Neuronal stem cell (in vitro differentiated cells): ENCODE measurements around the gene EPB41L4B.

Experiments used
- DNase-seq: peaks from one replicate; pipeline ENCODE4 v3.0.0-alpha.2; 2013; ENCODE audit warnings: low spot score
- H2AFZ ChIP-seq: one replicate; pipeline ENCODE4 v1.6.1; 2013; ENCODE audit warnings: mild to moderate bottlenecking, low read length, inconsistent platforms
- H2AK5ac ChIP-seq: 2 replicates; pipeline ENCODE4 v1.6.1; 2013; ENCODE audit warnings: low read depth, mild to moderate bottlenecking, inconsistent platforms, low read length, moderate library complexity, mixed read lengths
- H2BK120ac ChIP-seq: 2 replicates; pipeline ENCODE4 v1.6.1; 2013; ENCODE audit warnings: low read depth, mild to moderate bottlenecking, inconsistent platforms, low read length, moderate library complexity, mixed read lengths
- H2BK12ac ChIP-seq: one replicate; pipeline ENCODE4 v1.6.1; 2013; ENCODE audit warnings: low read length, inconsistent platforms
- H2BK15ac ChIP-seq: 2 replicates; pipeline ENCODE4 v1.6.1; 2013; ENCODE audit warnings: mild to moderate bottlenecking, low read length, inconsistent platforms, mixed read lengths
- H2BK5ac ChIP-seq: one replicate; pipeline ENCODE4 v1.6.1; 2013; ENCODE audit warnings: inconsistent platforms, mild to moderate bottlenecking, low read length, moderate library complexity
- H3K14ac ChIP-seq: one replicate; pipeline ENCODE4 v1.6.1; 2013; ENCODE audit warnings: low read length, inconsistent platforms
- H3K18ac ChIP-seq: 2 replicates; pipeline ENCODE4 v1.6.1; 2013; ENCODE audit warnings: low read length, inconsistent platforms
- H3K23ac ChIP-seq: 2 replicates; pipeline ENCODE4 v1.6.1; 2013; ENCODE audit warnings: low read depth, mild to moderate bottlenecking, mixed read lengths, low read length, inconsistent platforms; ENCODE audit not compliant: poor library complexity
- H3K27ac ChIP-seq: replicated peaks from 3 replicates; pipeline ENCODE4 v1.5.1; 2013; ENCODE audit warnings: low read length, inconsistent platforms
- H3K27me3 ChIP-seq, 3 experiments: 2 replicates each; pipeline ENCODE4 v1.6.1; 2013; ENCODE audit warnings: low read length in 3 of 3, mild to moderate bottlenecking in 2 of 3, inconsistent platforms in 1 of 3, low read depth in 1 of 3, mixed read lengths in 1 of 3, moderate library complexity in 1 of 3; ENCODE audit not compliant: control insufficient read depth in 3 of 3, insufficient read depth in 3 of 3
- H3K36me3 ChIP-seq, 2 donors: replicated peaks in 1 of 2; 2 replicates each; pipeline ENCODE4 v1.6.1; 2013; ENCODE audit warnings: low read length in 2 of 2; ENCODE audit not compliant: control insufficient read depth in 2 of 2, insufficient read depth in 2 of 2
- H3K4ac ChIP-seq: 2 replicates; pipeline ENCODE4 v1.6.1; 2013; ENCODE audit warnings: inconsistent platforms, mild to moderate bottlenecking, low read length, moderate library complexity
- H3K4me1 ChIP-seq, 2 donors: 1 replicate in 1 of 2; 2 replicates in 1 of 2; pipeline ENCODE4 v1.6.1; 2013; ENCODE audit warnings: low read length in 2 of 2, low read depth in 1 of 2; ENCODE audit not compliant: control insufficient read depth in 2 of 2, insufficient read depth in 1 of 2
- H3K4me2 ChIP-seq: one replicate; pipeline ENCODE4 v1.6.1; 2013; ENCODE audit warnings: mild to moderate bottlenecking, low read length, inconsistent platforms; ENCODE audit not compliant: insufficient read depth, poor library complexity, severe bottlenecking
- H3K4me3 ChIP-seq, 2 donors: 2 replicates each; pipeline ENCODE4 v1.5.1; 2013; ENCODE audit warnings: low read length in 2 of 2, mild to moderate bottlenecking in 2 of 2, inconsistent platforms in 1 of 2, moderate library complexity in 1 of 2
- H3K79me1 ChIP-seq: one replicate; pipeline ENCODE4 v1.6.1; 2013; ENCODE audit warnings: low read depth, mild to moderate bottlenecking, inconsistent platforms, low read length, moderate library complexity
- H3K9ac ChIP-seq: one replicate; pipeline ENCODE4 v1.6.1; 2013; ENCODE audit warnings: mild to moderate bottlenecking, low read depth, low read length, inconsistent platforms; ENCODE audit not compliant: poor library complexity
- H3K9me3 ChIP-seq, 2 donors: replicated peaks in 1 of 2; 2 replicates each; pipeline versions ENCODE3 to v1.6.1; 2013; ENCODE audit warnings: low read length in 2 of 2, mild to moderate bottlenecking in 2 of 2, inconsistent platforms in 1 of 2, low read depth in 1 of 2, mixed read lengths in 1 of 2, moderate library complexity in 1 of 2; ENCODE audit not compliant: control insufficient read depth in 2 of 2, insufficient read depth in 1 of 2
- H4K8ac ChIP-seq: one replicate; pipeline ENCODE4 v1.6.1; 2013; ENCODE audit warnings: low read depth, mild to moderate bottlenecking, inconsistent platforms, low read length, moderate library complexity
- H4K91ac ChIP-seq: one replicate; pipeline ENCODE4 v1.6.1; 2013; ENCODE audit warnings: low read length, low read depth, mild to moderate bottlenecking, inconsistent platforms; ENCODE audit not compliant: poor library complexity
- WGBS, 2 donors: extraction: QIAGEN DNeasy Blood & Tissue Kit; methylation state at CpG; one replicate each; pipeline ENCODE4 v1.1.7; 2013; ENCODE audit warnings: missing lambda C conversion rate in 2 of 2, mixed read lengths in 1 of 2; ENCODE audit not compliant: insufficient read length in 2 of 2, insufficient replicate concordance in 1 of 2; ENCODE audit errors: extremely low coverage in 2 of 2; 5-methylcytosine and 5-hydroxymethylcytosine counted together

Gene EPB41L4B

DNA sequence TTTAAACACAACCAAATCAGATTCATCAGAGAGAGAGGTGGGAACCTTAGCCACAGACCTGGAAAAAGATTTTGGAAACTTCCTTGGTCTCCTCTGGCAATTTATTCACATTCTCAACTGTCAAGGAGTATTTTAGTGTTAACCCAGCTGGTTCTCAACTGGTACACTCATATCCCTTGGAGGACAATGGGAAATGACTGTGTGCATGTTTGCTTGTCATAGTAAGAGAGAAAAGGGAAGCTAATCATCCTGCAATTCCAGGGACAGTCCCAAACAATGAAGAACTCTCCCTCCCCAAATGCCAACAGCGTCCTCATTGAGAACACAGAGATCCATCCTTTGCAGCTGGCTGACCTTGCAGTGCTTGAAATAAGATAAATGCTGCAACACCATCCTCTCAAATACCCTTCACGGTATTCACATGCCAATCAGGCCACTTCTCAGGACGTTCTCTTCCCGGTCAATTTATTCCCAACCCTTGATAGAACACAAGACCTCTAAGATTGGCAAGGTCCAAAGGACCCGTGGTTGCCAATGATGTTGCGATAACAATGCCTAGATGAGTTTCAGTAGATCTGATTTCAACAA, 75.5 kb downstream of the EPB41L4B start:
- H4K8ac ChIP-seq: no peak overlapping the region
- WGBS, 2 donors: no CpG with 5 or more reads among the region's 6 CpGs
- no peak for DNase-seq
- H3K27ac ChIP-seq: no peak overlapping the region
- H3K9me3 ChIP-seq: no peaks in the 10 kb centered on the region
- no peak overlapping the region for H3K4ac ChIP-seq
- H3K9ac ChIP-seq: no peak overlapping the region
- no peak overlapping the region for H3K4me3 ChIP-seq
- H3K36me3 ChIP-seq: no peaks in the 10 kb centered on the region
- H2BK15ac ChIP-seq: no peak overlapping the region
- no peak overlapping the region for H3K14ac ChIP-seq
- H3K4me2 ChIP-seq: no peak overlapping the region
- no peak overlapping the region for H2BK120ac ChIP-seq
- no peak overlapping the region for H2AFZ ChIP-seq
- H4K91ac ChIP-seq: no peak overlapping the region
- no peaks in the 10 kb centered on the region for H3K27me3 ChIP-seq
- no peak overlapping the region for H3K18ac ChIP-seq
- H3K23ac ChIP-seq: no peak overlapping the region
- H2BK12ac ChIP-seq: no peak overlapping the region
- no peak overlapping the region for H2BK5ac ChIP-seq
- H3K79me1 ChIP-seq: no peaks in the 10 kb centered on the region
- peaks cover 0 to 5% of the 10 kb centered on the region in 2 donors for H3K4me1 ChIP-seq
- no peak overlapping the region for H2AK5ac ChIP-seq

DNA sequence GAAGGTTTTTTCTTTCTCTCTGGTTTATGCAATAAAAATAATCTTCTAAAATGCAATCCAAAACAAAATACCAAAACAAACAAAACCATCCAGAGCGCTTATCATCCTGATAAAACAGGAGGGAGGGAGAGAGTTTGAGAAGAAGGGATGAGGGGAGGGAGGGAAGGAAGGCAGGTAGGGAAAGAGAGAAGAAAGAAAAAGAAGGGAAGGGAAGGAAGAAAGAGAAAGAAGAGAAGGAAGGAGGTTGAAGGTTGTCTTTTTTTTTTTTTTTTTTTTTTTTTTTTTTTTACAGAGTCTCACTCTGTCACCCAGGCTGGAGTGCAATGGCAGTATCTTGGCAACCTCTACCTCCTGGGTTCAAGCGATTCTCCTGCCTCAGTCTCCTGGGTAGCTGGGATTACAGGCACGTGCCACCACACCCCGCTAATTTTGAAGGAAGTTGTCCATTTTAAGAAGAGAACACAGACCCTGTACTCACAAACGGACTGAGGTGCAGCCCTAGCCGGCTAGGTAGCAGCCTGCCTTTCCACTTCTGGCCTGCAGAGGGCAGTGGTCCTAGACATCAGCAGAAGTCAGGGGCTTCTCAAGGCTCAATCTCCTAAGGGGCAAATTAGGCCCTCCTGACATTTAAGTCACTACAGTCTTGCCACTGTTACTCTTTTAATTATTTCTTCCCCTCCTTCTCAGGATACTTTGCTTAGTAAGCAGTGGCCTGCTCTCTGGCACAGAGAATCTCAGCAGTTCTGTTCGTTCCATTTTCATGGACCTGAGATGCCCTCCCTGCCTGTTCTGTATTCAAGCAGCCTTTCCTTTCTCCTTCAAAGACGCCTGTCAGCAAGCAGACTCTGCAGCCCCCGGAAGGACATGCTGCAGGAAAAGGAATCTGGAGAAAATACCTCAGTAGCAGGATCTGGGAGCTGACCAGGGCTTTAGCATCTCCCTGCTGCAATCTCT, 76.4 kb downstream of the EPB41L4B start:
- Histone ChIP-seq H3K36me3 (no peaks in the 10 kb centered on the region), H2AFZ (peak overlapping the region; percentile 25), H4K91ac (no peak overlapping the region), H2AK5ac (no peak overlapping the region), H3K4ac (no peak overlapping the region), H2BK120ac (no peak overlapping the region), H3K4me3 (no peak overlapping the region), H3K79me1 (no peaks in the 10 kb centered on the region), H4K8ac (no peak overlapping the region), H3K9ac (no peak overlapping the region), H3K14ac (no peak overlapping the region), H3K9me3 (no peaks in the 10 kb centered on the region), H3K18ac (no peak overlapping the region), H3K27me3 (no peaks in the 10 kb centered on the region), H3K27ac (no peak overlapping the region), H3K4me1 (peaks cover 0 to 5% of the 10 kb centered on the region in 2 donors), H2BK12ac (no peak overlapping the region), H3K4me2 (no peak overlapping the region), H2BK15ac (no peak overlapping the region), H2BK5ac (no peak overlapping the region), H3K23ac (no peak overlapping the region)
- DNase-seq: peak; percentile 79
- no CpG with 5 or more reads among the region's 9 CpGs for WGBS, 2 donors

DNA sequence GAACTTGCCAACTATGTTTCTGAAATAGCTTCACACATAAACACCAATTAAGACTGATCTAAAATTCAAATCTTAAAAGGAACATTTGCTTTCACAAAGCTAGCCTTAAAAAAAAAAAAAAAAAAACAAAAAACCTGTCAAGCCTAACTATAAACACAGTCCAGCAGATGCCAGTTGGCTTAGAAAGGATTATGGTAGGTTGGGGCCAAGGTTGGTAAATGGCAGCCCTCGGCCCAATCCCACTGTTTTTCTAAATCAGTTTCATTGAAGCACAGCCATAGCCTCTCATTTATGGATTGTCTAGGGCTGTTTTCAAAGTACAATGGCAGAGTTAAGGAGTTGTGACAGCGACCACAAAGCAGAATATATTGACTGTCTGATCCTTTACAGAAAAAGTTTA, 78.1 kb downstream of the EPB41L4B start:
- H3K27ac ChIP-seq: no peak overlapping the region
- no peak overlapping the region for H3K4me2 ChIP-seq
- H2AFZ ChIP-seq: no peak overlapping the region
- H4K91ac ChIP-seq: no peak overlapping the region
- no peak overlapping the region for H2BK5ac ChIP-seq
- H3K79me1 ChIP-seq: no peaks in the 10 kb centered on the region
- H3K36me3 ChIP-seq: no peaks in the 10 kb centered on the region
- DNase-seq: no peak
- no peak overlapping the region for H3K14ac ChIP-seq
- peaks cover 0 to 5% of the 10 kb centered on the region in 2 donors for H3K4me1 ChIP-seq
- no peak overlapping the region for H3K18ac ChIP-seq
- no peaks in the 10 kb centered on the region for H3K9me3 ChIP-seq
- no peak overlapping the region for H2BK12ac ChIP-seq
- no peak overlapping the region for H2BK120ac ChIP-seq
- no peak overlapping the region for H3K4ac ChIP-seq
- no CpG with 5 or more reads among the region's 2 CpGs for WGBS, 2 donors
- H4K8ac ChIP-seq: no peak overlapping the region
- no peak overlapping the region for H3K23ac ChIP-seq
- H2AK5ac ChIP-seq: no peak overlapping the region
- H2BK15ac ChIP-seq: no peak overlapping the region
- no peaks in the 10 kb centered on the region for H3K27me3 ChIP-seq
- H3K9ac ChIP-seq: no peak overlapping the region
- H3K4me3 ChIP-seq: no peak overlapping the region

DNA sequence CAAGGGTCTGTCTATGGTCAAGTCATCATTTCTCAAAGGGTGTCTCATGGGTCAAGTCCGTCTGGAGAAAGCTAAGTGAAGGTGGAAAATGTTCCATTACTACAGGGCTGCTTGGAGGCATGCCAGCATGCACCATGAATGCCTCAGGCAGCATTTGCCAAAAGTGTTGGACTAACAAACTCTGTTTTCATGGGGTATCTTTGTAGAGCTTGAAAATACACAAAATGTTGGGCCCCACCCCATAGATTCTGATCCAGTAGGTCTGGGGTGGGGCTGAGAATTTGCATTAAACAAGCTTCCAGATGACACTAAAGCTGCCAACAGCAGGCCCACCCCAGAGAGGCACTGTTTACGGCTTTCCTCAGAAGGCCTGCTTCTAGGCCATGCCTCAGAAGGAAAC, 78.8 kb downstream of the EPB41L4B start:
- H3K27ac ChIP-seq: no peak overlapping the region
- no peaks in the 10 kb centered on the region for H3K9me3 ChIP-seq
- peaks cover 0 to 5% of the 10 kb centered on the region in 2 donors for H3K4me1 ChIP-seq
- H3K23ac ChIP-seq: no peak overlapping the region
- H2BK120ac ChIP-seq: no peak overlapping the region
- WGBS, 2 donors: no CpG with 5 or more reads among the region's 2 CpGs
- no peak overlapping the region for H3K4ac ChIP-seq
- H3K27me3 ChIP-seq: no peaks in the 10 kb centered on the region
- no peak overlapping the region for H3K9ac ChIP-seq
- no peak overlapping the region for H3K4me3 ChIP-seq
- no peak overlapping the region for H2BK15ac ChIP-seq
- H2AFZ ChIP-seq: no peak overlapping the region
- no peak overlapping the region for H2BK12ac ChIP-seq
- no peaks in the 10 kb centered on the region for H3K36me3 ChIP-seq
- H3K14ac ChIP-seq: no peak overlapping the region
- no peak overlapping the region for H3K4me2 ChIP-seq
- no peak overlapping the region for H2AK5ac ChIP-seq
- no peak for DNase-seq
- no peak overlapping the region for H4K8ac ChIP-seq
- no peak overlapping the region for H4K91ac ChIP-seq
- H2BK5ac ChIP-seq: no peak overlapping the region
- no peak overlapping the region for H3K18ac ChIP-seq
- H3K79me1 ChIP-seq: no peaks in the 10 kb centered on the region
